AG04450 (cell line): ENCODE data around the gene TARS3. TPM values are rescaled to one million over a fixed set of nuclear protein-coding genes. Genes with fewer than 3 reads are reported as not detected.

Experiments
- CTCF ChIA-PET: fragments of 300-600, 350-600 bp; formaldehyde crosslinking; extraction: SDS; loops from one replicate; lab custom pipeline; 2022; ENCODE audit warnings: antibody characterized with exemption, inconsistent platforms; lab: Charles Lee
- POLR2A ChIA-PET: fragments of 350-600 bp; formaldehyde crosslinking; extraction: SDS; loops from one replicate; lab custom pipeline; 2021; ENCODE audit warnings: antibody characterized with exemption, inconsistent platforms; lab: Yijun Ruan, JAX
- DNase-seq: peaks from one replicate; pipeline ENCODE4 v3.0.0-alpha.2; 2011; ENCODE audit warnings: low read depth, low spot score
- H3K27ac ChIP-seq: one replicate; pipeline ENCODE4 v1.5.1; 2012; ENCODE audit warnings: low read depth, low read length, control low read depth
- H3K27me3 ChIP-seq: one replicate; pipeline ENCODE4 v1.6.0; 2012; ENCODE audit warnings: low read length; ENCODE audit not compliant: control insufficient read depth, insufficient read depth
- H3K4me3 ChIP-seq: 2 replicates; pipeline ENCODE4 v1.5.1; 2011; ENCODE audit warnings: mild to moderate bottlenecking, low read depth, low read length, control low read depth
- H3K9me3 ChIP-seq: 2 replicates; pipeline ENCODE4 v1.5.1; 2012; ENCODE audit warnings: low read length; ENCODE audit not compliant: control insufficient read depth, insufficient read depth
- polyA plus RNA-seq: library from polyadenylated mRNA; depleted of rRNA; stranded (reverse); fragments of >200 nt; gene quantifications from 2 replicates; pipeline ENCODE4 v1.2.3, GENCODE V29; 2011
- TF ChIP-seq, protein P1 (sequence below): IDR thresholded peaks from 2 replicates; pipeline ENCODE4 v1.5.1; 2011; ENCODE audit warnings: low read depth, low read length, control low read depth, inconsistent platforms

TARS3 gene
- polyA plus RNA-seq, 1 experiment, result 7.2 TPM

- CTCF ChIA-PET, result interaction anchor here (1.3 to 4.7 kb wide), 3 partner anchors 24 to 317 kb away, joined by 4 to 31 read pairs (median 5); no protein-coding TSS in a partner anchor
- H3K4me3 ChIP-seq, result 0 out of 2 replicates have a peak overlapping the region, but pooled peaks have one; percentile 12
These were observed 108.1 kb downstream of the TARS3 start for GRCh38 chr15:101615986-101616848.

DNA sequence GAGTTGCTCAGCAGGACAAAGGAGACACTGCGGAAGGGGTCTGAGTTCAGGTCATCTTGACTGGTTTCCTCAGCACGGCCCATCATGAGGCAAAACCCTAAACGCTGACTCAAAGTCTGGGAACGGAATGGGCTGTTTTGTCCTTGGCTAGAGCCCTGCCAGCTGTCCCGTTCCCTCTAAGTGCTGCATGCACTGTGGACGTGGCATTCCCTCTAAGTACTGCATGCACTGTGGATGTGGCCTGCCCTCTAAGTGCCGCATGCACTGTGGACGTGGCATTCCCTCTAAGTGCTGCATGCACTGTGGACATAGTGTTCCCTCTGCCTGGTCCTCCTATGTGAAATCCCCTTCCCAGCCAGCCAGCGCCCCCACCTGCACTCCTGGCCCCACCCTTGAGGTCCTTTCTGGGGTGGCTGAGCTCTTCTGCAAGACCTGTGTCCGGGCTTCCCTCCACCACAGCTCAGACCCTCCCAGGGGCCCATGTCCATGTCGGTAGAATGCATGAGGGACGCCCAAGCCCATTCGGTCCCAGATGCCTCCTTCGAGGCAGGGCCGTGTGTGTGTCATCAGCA lies 108.8 kb downstream of the TARS3 start:
- ChIA-PET POLR2A (no interaction called here), CTCF (interaction anchor here (1.3 to 4.7 kb wide), 3 partner anchors 25 to 316 kb away, joined by 4 to 31 read pairs (median 5); no protein-coding TSS in a partner anchor)
- no peaks in the 10 kb centered on the region; the same call in 1 of the 2 replicates for H3K9me3 ChIP-seq
- H3K27ac ChIP-seq, result no peak overlapping the region
- TF ChIP-seq, protein P1, sequence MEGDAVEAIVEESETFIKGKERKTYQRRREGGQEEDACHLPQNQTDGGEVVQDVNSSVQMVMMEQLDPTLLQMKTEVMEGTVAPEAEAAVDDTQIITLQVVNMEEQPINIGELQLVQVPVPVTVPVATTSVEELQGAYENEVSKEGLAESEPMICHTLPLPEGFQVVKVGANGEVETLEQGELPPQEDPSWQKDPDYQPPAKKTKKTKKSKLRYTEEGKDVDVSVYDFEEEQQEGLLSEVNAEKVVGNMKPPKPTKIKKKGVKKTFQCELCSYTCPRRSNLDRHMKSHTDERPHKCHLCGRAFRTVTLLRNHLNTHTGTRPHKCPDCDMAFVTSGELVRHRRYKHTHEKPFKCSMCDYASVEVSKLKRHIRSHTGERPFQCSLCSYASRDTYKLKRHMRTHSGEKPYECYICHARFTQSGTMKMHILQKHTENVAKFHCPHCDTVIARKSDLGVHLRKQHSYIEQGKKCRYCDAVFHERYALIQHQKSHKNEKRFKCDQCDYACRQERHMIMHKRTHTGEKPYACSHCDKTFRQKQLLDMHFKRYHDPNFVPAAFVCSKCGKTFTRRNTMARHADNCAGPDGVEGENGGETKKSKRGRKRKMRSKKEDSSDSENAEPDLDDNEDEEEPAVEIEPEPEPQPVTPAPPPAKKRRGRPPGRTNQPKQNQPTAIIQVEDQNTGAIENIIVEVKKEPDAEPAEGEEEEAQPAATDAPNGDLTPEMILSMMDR, result no peak
- no peak for DNase-seq
- H3K27me3 ChIP-seq, result peaks cover 4% of the 10 kb centered on the region
- H3K4me3 ChIP-seq, result no peak overlapping the region

More at GRCh38 chr15:101615986-101616848, 108.1 kb downstream of the TARS3 start:
- H3K27me3 ChIP-seq, result peaks cover 4% of the 10 kb centered on the region
- no peaks in the 10 kb centered on the region; the same call in 1 of the 2 replicates for H3K9me3 ChIP-seq
- no peak overlapping the region for H3K27ac ChIP-seq
- TF ChIP-seq, protein P1, result no peak
- POLR2A ChIA-PET, result no interaction called here
- no peak for DNase-seq

GRCh38 chr15:101614761-101615160 lies 109.5 kb downstream of the TARS3 start:
- no peak overlapping the region for H3K27ac ChIP-seq
- ChIA-PET POLR2A (no interaction called here), CTCF (interaction anchor here (1.9 to 4.7 kb wide), 2 partner anchors 26 to 315 kb away, joined by 5 to 31 read pairs; no protein-coding TSS in a partner anchor)
- DNase-seq, result no peak
- peaks cover 9% of the 10 kb centered on the region for H3K27me3 ChIP-seq
- no peaks in the 10 kb centered on the region; the same call in 1 of the 2 replicates for H3K9me3 ChIP-seq
- no peak overlapping the region for H3K4me3 ChIP-seq
- TF ChIP-seq, protein P1, result no peak

DNA sequence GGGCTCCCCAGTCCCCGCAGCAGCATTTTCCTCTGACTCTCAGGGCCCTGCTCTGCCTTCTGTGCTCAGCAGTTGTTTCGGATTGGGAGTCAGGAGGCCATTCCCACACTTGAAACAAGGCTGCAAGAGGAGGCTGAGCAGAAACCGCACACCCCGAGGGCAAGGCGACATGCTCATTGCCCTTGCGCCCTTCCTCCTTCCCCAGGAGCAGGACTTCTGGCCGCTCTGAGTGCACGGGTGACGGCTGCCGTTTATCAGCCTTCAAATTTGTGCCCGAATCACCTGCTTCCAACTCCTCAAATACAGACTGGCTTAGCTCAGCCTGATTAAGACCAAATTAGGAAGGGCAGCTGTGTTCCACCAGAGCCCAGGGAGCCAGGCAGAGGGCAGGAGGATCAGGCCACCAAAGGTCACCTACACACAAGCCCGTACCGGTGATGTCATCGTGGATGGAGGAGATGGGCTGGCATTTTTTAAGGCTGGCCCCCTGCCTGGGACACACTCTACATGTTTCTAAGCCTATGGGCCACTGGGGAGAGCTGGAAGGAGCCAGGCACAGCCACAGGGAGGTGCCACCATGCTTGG lies 110.2 kb downstream of the TARS3 start:
- TF ChIP-seq, protein P1, result no peak
- no peak overlapping the region for H3K27ac ChIP-seq
- CTCF ChIA-PET, result interaction anchor here (4.7 kb wide), 1 partner anchor 26 kb away, joined by 31 read pairs; no protein-coding TSS in a partner anchor
- H3K4me3 ChIP-seq, result no peak overlapping the region
- H3K27me3 ChIP-seq, result peaks cover 10% of the 10 kb centered on the region
- POLR2A ChIA-PET, result no interaction called here
- H3K9me3 ChIP-seq, result no peaks in the 10 kb centered on the region; the same call in 1 of the 2 replicates
- DNase-seq, result no peak
